HEK293T (cell line): ENCODE data around the gene TENT4A.

Experiments used
- ARNT ChIP-seq: fragments of 450-650 bp; IDR thresholded peaks from 2 replicates; pipeline ENCODE4 v1.6.1; 2017; ENCODE audit warnings: mild to moderate bottlenecking
- BHLHE40 ChIP-seq: fragments of 450-650 bp; IDR thresholded peaks from 2 replicates; pipeline ENCODE4 v1.6.1; 2016; ENCODE audit warnings: mild to moderate bottlenecking, moderate library complexity, borderline replicate concordance
- FOXA1 ChIP-seq: fragments of 450-650 bp; IDR thresholded peaks from 2 replicates; pipeline ENCODE4 v1.6.1; 2016; ENCODE audit warnings: mild to moderate bottlenecking
- L3MBTL2 ChIP-seq: fragments of 450-650 bp; conservative IDR thresholded peaks from 2 replicates; pipeline ENCODE4 v1.6.1; 2016; ENCODE audit warnings: mild to moderate bottlenecking
- LEF1 ChIP-seq: fragments of 450-650 bp; IDR thresholded peaks from 2 replicates; pipeline ENCODE4 v1.6.1; 2017; ENCODE audit warnings: mild to moderate bottlenecking, borderline replicate concordance
- NFRKB ChIP-seq: fragments of 450-650 bp; IDR thresholded peaks from 2 replicates; pipeline ENCODE4 v1.6.1; 2016; ENCODE audit warnings: mild to moderate bottlenecking, moderate library complexity
- SP1 ChIP-seq: fragments of 450-650 bp; IDR thresholded peaks from 2 replicates; pipeline ENCODE4 v1.6.1; 2017
- TARDBP ChIP-seq: fragments of 450-650 bp; IDR thresholded peaks from 2 replicates; pipeline ENCODE4 v1.6.1; 2016
- ZNF384 ChIP-seq: fragments of 450-650 bp; IDR thresholded peaks from 2 replicates; pipeline ENCODE4 v1.6.1; 2016

GRCh38 chr5:6759983-6760382 is 46.8 kb downstream of the TENT4A start:
- TF ChIP-seq L3MBTL2 (no peak), ARNT (no peak), SP1 (no peak), BHLHE40 (no peak), LEF1 (no peak), ZNF384 (no peak), TARDBP (no peak), FOXA1 (no peak), NFRKB (no peak)
